Gastroesophageal sphincter (tissue), 3 donors: ENCODE data around the gene ADD3.

ENCODE experiments used
- EP300 ChIP-seq: sonication (generic); formaldehyde crosslinking; IDR thresholded peaks from one replicate; pipeline ENCODE4 v1.6.1; 2017; ENCODE audit warnings: antibody characterized with exemption, mild to moderate bottlenecking
- POLR2A ChIP-seq, 2 donors: fragments of 450-650 bp; IDR thresholded peaks; one replicate each; pipeline ENCODE4 v1.6.1; 2017; ENCODE audit warnings: antibody characterized with exemption in 2 of 2, mild to moderate bottlenecking in 2 of 2, moderate library complexity in 1 of 2
- TF ChIP-seq, protein P1 (sequence below), 4 experiments: fragments of 200-600 bp in 2 of 4; fragments of 450-650 bp in 2 of 4; sonication (generic) in 1 of 4; IDR thresholded peaks; one replicate each; pipeline ENCODE4 v1.5.1; 2017 to 2019; ENCODE audit warnings: antibody characterized with exemption in 4 of 4, mild to moderate bottlenecking in 2 of 4, moderate library complexity in 2 of 4

GRCh38 chr10:110167149-110167548, 159.4 kb downstream of the ADD3 start:
- TF ChIP-seq, protein P1, sequence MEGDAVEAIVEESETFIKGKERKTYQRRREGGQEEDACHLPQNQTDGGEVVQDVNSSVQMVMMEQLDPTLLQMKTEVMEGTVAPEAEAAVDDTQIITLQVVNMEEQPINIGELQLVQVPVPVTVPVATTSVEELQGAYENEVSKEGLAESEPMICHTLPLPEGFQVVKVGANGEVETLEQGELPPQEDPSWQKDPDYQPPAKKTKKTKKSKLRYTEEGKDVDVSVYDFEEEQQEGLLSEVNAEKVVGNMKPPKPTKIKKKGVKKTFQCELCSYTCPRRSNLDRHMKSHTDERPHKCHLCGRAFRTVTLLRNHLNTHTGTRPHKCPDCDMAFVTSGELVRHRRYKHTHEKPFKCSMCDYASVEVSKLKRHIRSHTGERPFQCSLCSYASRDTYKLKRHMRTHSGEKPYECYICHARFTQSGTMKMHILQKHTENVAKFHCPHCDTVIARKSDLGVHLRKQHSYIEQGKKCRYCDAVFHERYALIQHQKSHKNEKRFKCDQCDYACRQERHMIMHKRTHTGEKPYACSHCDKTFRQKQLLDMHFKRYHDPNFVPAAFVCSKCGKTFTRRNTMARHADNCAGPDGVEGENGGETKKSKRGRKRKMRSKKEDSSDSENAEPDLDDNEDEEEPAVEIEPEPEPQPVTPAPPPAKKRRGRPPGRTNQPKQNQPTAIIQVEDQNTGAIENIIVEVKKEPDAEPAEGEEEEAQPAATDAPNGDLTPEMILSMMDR (IDR thresholded peaks at IDR 0.05) = no peak
- TF ChIP-seq POLR2A (IDR thresholded peaks at IDR 0.05) (no peak), EP300 (no peak)
